Nephron progenitor cell (in vitro differentiated cells): ENCODE data around the gene RAE1.

Source experiments
- DNase-seq: peaks from one replicate; pipeline ENCODE4 v3.0.0; 2021
- H3K27ac Mint-ChIP-seq: 2 replicates; pipeline ENCODE4 v1.8.0; 2021; ENCODE audit warnings: mild to moderate bottlenecking, moderate library complexity, mixed read lengths
- H3K27me3 Mint-ChIP-seq: 2 replicates; pipeline ENCODE4 v1.8.0; 2021; ENCODE audit warnings: mild to moderate bottlenecking, low read depth, mixed read lengths; ENCODE audit not compliant: poor library complexity
- H3K36me3 Mint-ChIP-seq: 2 replicates; pipeline ENCODE4 v1.8.0; 2021; ENCODE audit warnings: low read depth, mixed read lengths
- H3K4me1 Mint-ChIP-seq: 2 replicates; pipeline ENCODE4 v1.8.0; 2021; ENCODE audit warnings: mixed read lengths
- H3K4me3 Mint-ChIP-seq: 2 replicates; pipeline ENCODE4 v1.8.0; 2021; ENCODE audit warnings: mild to moderate bottlenecking, moderate library complexity, mixed read lengths
- H3K9me3 Mint-ChIP-seq: 2 replicates; pipeline ENCODE4 v1.8.0; 2021; ENCODE audit warnings: mild to moderate bottlenecking, moderate library complexity, mixed read lengths
- CTCF ChIP-seq: fragments of 200-600 bp; sonication (generic); IDR thresholded peaks from 2 replicates; pipeline ENCODE4 v1.5.0; 2021; ENCODE audit warnings: antibody characterized with exemption

Gene RAE1

GRCh38 chr20:57310821-57311514 is 40.1 kb upstream of the RAE1 start:
- TF ChIP-seq CTCF = no peak
- H3K4me3 Mint-ChIP-seq = no peak overlapping the region
- no peaks in the 10 kb centered on the region for H3K9me3 Mint-ChIP-seq
- no peak for DNase-seq
- H3K27me3 Mint-ChIP-seq = peaks cover 4% of the 10 kb centered on the region
- H3K4me1 Mint-ChIP-seq = peaks cover 19% of the 10 kb centered on the region
- H3K27ac Mint-ChIP-seq = no peak overlapping the region
- H3K36me3 Mint-ChIP-seq = no peaks in the 10 kb centered on the region

GRCh38 chr20:57312138-57312537 is 38.9 kb upstream of the RAE1 start:
- no peaks in the 10 kb centered on the region for H3K36me3 Mint-ChIP-seq
- H3K4me3 Mint-ChIP-seq = no peak overlapping the region
- peaks cover 27% of the 10 kb centered on the region for H3K4me1 Mint-ChIP-seq
- TF ChIP-seq CTCF = no peak
- H3K9me3 Mint-ChIP-seq = no peaks in the 10 kb centered on the region
- no peak for DNase-seq
- H3K27ac Mint-ChIP-seq = no peak overlapping the region
- H3K27me3 Mint-ChIP-seq = peaks cover 3% of the 10 kb centered on the region

GRCh38 chr20:57313230-57313629 is 37.8 kb upstream of the RAE1 start:
- Mint-ChIP-seq H3K4me3 (no peak overlapping the region), H3K36me3 (no peaks in the 10 kb centered on the region), H3K27ac (no peak overlapping the region), H3K27me3 (peaks cover 3% of the 10 kb centered on the region), H3K9me3 (no peaks in the 10 kb centered on the region), H3K4me1 (peaks cover 33% of the 10 kb centered on the region)
- no peak for DNase-seq
- no peak for TF ChIP-seq CTCF

GRCh38 chr20:57313951-57314350 is 37.1 kb upstream of the RAE1 start:
- no peaks in the 10 kb centered on the region for H3K36me3 Mint-ChIP-seq
- peaks cover 6% of the 10 kb centered on the region for H3K27me3 Mint-ChIP-seq
- no peak for TF ChIP-seq CTCF
- no peak overlapping the region for H3K4me3 Mint-ChIP-seq
- H3K27ac Mint-ChIP-seq = no peak overlapping the region
- no peaks in the 10 kb centered on the region for H3K9me3 Mint-ChIP-seq
- DNase-seq = no peak
- H3K4me1 Mint-ChIP-seq = peaks cover 33% of the 10 kb centered on the region

GRCh38 chr20:57315083-57315975 is 35.7 kb upstream of the RAE1 start:
- DNase-seq = no peak
- Mint-ChIP-seq H3K9me3 (no peaks in the 10 kb centered on the region), H3K4me1 (peaks cover 26% of the 10 kb centered on the region), H3K36me3 (no peaks in the 10 kb centered on the region), H3K27me3 (peaks cover 13% of the 10 kb centered on the region), H3K27ac (no peak overlapping the region), H3K4me3 (no peak overlapping the region)
- no peak for TF ChIP-seq CTCF
